ENCODE data around the gene KREMEN1. TPM values are rescaled to one million over a fixed set of nuclear protein-coding genes. Genes with fewer than 3 reads are reported as not detected.

The KREMEN1 gene
- total and polyA plus RNA-seq, 9 of the 15 experiments (the other 6 are each of a cell fraction or from before 2014, with no cell fraction given), result 0.69 to 11.5 (median 4.3) TPM

GRCh38 chr22:29113319-29113718, 40.5 kb downstream of the KREMEN1 start:
- Histone ChIP-seq H2AFZ (ENCODE audit: low read depth, low read length) (no peak overlapping the region), H3K9me1 (ENCODE audit: control insufficient read depth, insufficient read depth, low read length) (peaks cover 3% of the 10 kb centered on the region), H3K4me2 (ENCODE audit: insufficient read depth, low read length) (no peak overlapping the region), H3K36me3 (ENCODE audit: control insufficient read depth, insufficient read depth, low read length) (no peaks in the 10 kb centered on the region), H3K27ac (ENCODE audit: extremely low read depth, low read depth, low read length) (no peak overlapping the region), H4K20me1 (replicated peaks; ENCODE audit: control insufficient read depth, insufficient read depth, low read length) (no peaks in the 10 kb centered on the region), H3K4me3 (no peak overlapping the region), H3K4me1 (replicated peaks in 1 of 2; ENCODE audit: control insufficient read depth in 2 of 2, insufficient read depth in 2 of 2, low read length in 2 of 2) (peaks cover 0 to 17% of the 10 kb centered on the region in 2 experiments; a peak in 3 of 5 replicates), H3K79me2 (ENCODE audit: control insufficient read depth, insufficient read depth, low read length) (no peaks in the 10 kb centered on the region), H3K27me3 (ENCODE audit: control insufficient read depth in 2 of 2, insufficient read depth in 2 of 2, low read length in 2 of 2) (no peaks in the 10 kb centered on the region), H3K9me3 (replicated peaks; ENCODE audit: control insufficient read depth, insufficient read depth, low read depth, low read length) (no peaks in the 10 kb centered on the region), H3K9ac (ENCODE audit: insufficient read depth in 1 of 2, low read depth in 2 of 2, low read length in 2 of 2) (no peak overlapping the region)
- FAIRE-seq (no peak), ATAC-seq (no peak), DNase-seq (ENCODE audit: extremely low read depth in 1 of 4, low spot score in 3 of 4) (no peak)
- WGBS (ENCODE audit: insufficient coverage, low coverage, missing lambda C conversion rate), result 58% methylated on average over 3 of the region's 4 CpGs
- in situ Hi-C loops (cut with MboI), result no loop called here
- no TSS peak for BruUV-seq (replicated peaks)
- POLR2A ChIA-PET, result interaction anchor here (0.6 to 1.0 kb wide), 2 partner anchors 14 to 72 kb away, joined by 3 read pairs; no protein-coding TSS in a partner anchor
- TF ChIP-seq NR0B1 (IDR thresholded peaks at IDR 0.05; ENCODE audit: partially characterized antibody) (no peak), HDGF (IDR thresholded peaks at IDR 0.05) (no peak), ZNF184 (CRISPR knock-in tag; IDR thresholded peaks at IDR 0.05) (no peak), ZNF76 (CRISPR knock-in tag; IDR thresholded peaks at IDR 0.05; ENCODE audit: borderline replicate concordance) (no peak), BRD4 (IDR thresholded peaks at IDR 0.05) (no peak), TFAM (CRISPR knock-in tag; conservative IDR thresholded peaks at IDR 0.05) (no peak)
- intact Hi-C loops (cut with micrococcal nuclease), result no loop called here
- CTCF ChIA-PET (ENCODE audit: low intra/inter-chr PET ratio), result no interaction called here
